ENCODE results near the gene CYP17A1. TPM values are rescaled to one million over a fixed set of nuclear protein-coding genes. Genes with fewer than 3 reads are reported as not detected.

The CYP17A1 gene
- polyA plus RNA-seq, 1 of the 3 experiments (the other 2 are of a cell fraction) = not detected

DNA sequence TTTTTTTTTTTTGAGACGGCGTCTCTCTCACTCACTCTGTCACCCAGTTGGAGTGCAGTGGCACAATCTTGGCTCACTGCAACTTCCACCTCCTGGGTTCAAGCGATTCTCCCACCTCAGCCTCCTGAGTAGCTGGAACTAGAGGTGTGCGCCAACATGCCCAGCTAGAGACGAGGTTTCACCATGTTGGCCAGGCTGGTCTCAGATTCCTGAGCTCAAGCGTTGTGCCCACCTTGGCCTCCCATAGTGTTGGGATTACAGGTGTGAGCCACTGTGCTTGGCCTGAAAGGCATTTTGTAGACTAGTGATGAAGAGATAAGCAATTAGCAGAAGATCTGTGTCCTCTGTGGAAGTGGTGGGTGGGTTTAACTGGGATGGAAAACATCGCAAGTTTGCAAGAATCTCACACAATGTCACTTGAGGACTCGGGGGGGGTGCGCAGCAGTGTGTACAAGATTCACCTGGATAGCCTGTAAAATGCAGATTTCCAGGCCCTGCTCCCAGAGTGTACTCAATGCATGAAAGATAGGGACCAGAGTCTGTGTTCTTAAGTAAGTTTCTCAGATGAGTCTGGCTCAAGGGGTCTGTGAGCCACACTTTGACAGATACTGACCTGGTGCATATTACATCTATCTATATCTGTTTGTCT is 10.9 kb downstream of the CYP17A1 start:
- Histone ChIP-seq H3K9me3 (no peaks in the 10 kb centered on the region), H3K4me3 (ENCODE audit: low read depth in 2 of 2, low read length in 1 of 2) (no peak overlapping the region), H3K27me3 (ENCODE audit: insufficient read depth) (no peaks in the 10 kb centered on the region), H3F3A (replicated peaks; ENCODE audit: insufficient read depth) (no peaks in the 10 kb centered on the region), H4K20me1 (ENCODE audit: insufficient read depth) (no peaks in the 10 kb centered on the region), H3K79me2 (ENCODE audit: insufficient read depth) (no peaks in the 10 kb centered on the region), H2AFZ (ENCODE audit: low read depth) (no peak overlapping the region), H3K9ac (no peak overlapping the region), H3K36me3 (replicated peaks in 1 of 2; ENCODE audit: control insufficient read depth in 1 of 2, insufficient read depth in 2 of 2, low read length in 1 of 2) (no peaks in the 10 kb centered on the region), H3K4me2 (no peak overlapping the region), H3K27ac (ENCODE audit: low read depth in 2 of 2, low read length in 1 of 2) (no peak overlapping the region), H3K9me2 (no peaks in the 10 kb centered on the region), H3K4me1 (ENCODE audit: control insufficient read depth in 1 of 2, insufficient read depth in 2 of 2, low read depth in 1 of 2, low read length in 1 of 2) (no peaks in the 10 kb centered on the region)
- WGBS (ENCODE audit: low lambda C conversion rate) = 76% methylated on average over 9 of the region's 9 CpGs
- DNase-seq = no peak
- ChIA-PET CTCF (interaction anchor here (1.0 to 1.7 kb wide), 2 partner anchors 9 to 92 kb away, joined by 4 read pairs; partner anchors contain the start of gene CNNM2), POLR2A (no interaction called here)
- TF ChIP-seq GATA2 (CRISPR knock-in tag; IDR thresholded peaks at IDR 0.05) = no peak

DNA sequence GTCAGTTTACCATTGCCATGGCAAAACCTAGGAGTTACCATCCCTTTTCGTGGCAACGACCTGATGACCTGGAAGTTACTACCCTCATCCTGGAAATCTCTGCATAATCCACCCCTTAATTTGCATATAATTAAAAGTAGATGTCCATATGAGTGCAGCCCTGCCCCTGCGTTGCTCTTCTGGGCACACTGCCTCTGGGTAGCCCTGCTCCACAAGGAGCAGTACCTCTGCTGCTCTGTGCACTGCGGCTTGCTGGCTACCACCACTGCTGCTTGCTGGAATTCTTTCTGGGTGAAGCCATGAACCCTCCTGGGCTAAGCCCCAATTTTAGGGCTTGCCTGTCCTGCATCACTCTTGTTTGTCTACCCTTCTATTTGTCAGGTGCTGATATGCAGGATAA is 12.5 kb downstream of the CYP17A1 start:
- H3K4me2 ChIP-seq = no peak overlapping the region
- H3K4me1 ChIP-seq (ENCODE audit: control insufficient read depth in 1 of 2, insufficient read depth in 2 of 2, low read depth in 1 of 2, low read length in 1 of 2) = no peaks in the 10 kb centered on the region
- no peaks in the 10 kb centered on the region for H4K20me1 ChIP-seq (ENCODE audit: insufficient read depth)
- H3K4me3 ChIP-seq (ENCODE audit: low read depth in 2 of 2, low read length in 1 of 2) = no peak overlapping the region
- H3K9ac ChIP-seq = no peak overlapping the region
- no peaks in the 10 kb centered on the region for H3K79me2 ChIP-seq (ENCODE audit: insufficient read depth)
- H3K27me3 ChIP-seq (ENCODE audit: insufficient read depth) = no peaks in the 10 kb centered on the region
- ChIA-PET POLR2A (no interaction called here), CTCF (interaction anchor here (1.0 kb wide), 1 partner anchor 77 kb away, joined by 4 read pairs; no protein-coding TSS in a partner anchor)
- H3K9me2 ChIP-seq = no peaks in the 10 kb centered on the region
- no peak for DNase-seq
- H3K36me3 ChIP-seq (replicated peaks in 1 of 2; ENCODE audit: control insufficient read depth in 1 of 2, insufficient read depth in 2 of 2, low read length in 1 of 2) = no peaks in the 10 kb centered on the region
- TF ChIP-seq, protein P1, sequence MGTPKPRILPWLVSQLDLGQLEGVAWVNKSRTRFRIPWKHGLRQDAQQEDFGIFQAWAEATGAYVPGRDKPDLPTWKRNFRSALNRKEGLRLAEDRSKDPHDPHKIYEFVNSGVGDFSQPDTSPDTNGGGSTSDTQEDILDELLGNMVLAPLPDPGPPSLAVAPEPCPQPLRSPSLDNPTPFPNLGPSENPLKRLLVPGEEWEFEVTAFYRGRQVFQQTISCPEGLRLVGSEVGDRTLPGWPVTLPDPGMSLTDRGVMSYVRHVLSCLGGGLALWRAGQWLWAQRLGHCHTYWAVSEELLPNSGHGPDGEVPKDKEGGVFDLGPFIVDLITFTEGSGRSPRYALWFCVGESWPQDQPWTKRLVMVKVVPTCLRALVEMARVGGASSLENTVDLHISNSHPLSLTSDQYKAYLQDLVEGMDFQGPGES (IDR thresholded peaks at IDR 0.05; ENCODE audit: low read depth, low read length) = no peak
- no peak for TF ChIP-seq CHD2 (IDR thresholded peaks at IDR 0.05; ENCODE audit: low read length, partially characterized antibody)
- no peak for TF ChIP-seq MXI1 (IDR thresholded peaks at IDR 0.05; ENCODE audit: low read depth, low read length)
- TF ChIP-seq POLR2AphosphoS5 (IDR thresholded peaks at IDR 0.05; ENCODE audit: low read depth, low read length) = no peak
- no peak for TF ChIP-seq RFX5 (IDR thresholded peaks at IDR 0.05; ENCODE audit: low read length)
- no peak for TF ChIP-seq GATA2 (CRISPR knock-in tag; IDR thresholded peaks at IDR 0.05)
- no peak for TF ChIP-seq RAD21 (IDR thresholded peaks at IDR 0.05; ENCODE audit: low read length)
- 77% methylated on average over 4 of the region's 4 CpGs for WGBS (ENCODE audit: low lambda C conversion rate)
- H3F3A ChIP-seq (replicated peaks; ENCODE audit: insufficient read depth) = no peaks in the 10 kb centered on the region
- no peak overlapping the region for H2AFZ ChIP-seq (ENCODE audit: low read depth)
- no peak overlapping the region for H3K27ac ChIP-seq (ENCODE audit: low read depth in 2 of 2, low read length in 1 of 2)
- H3K9me3 ChIP-seq = no peaks in the 10 kb centered on the region

DNA sequence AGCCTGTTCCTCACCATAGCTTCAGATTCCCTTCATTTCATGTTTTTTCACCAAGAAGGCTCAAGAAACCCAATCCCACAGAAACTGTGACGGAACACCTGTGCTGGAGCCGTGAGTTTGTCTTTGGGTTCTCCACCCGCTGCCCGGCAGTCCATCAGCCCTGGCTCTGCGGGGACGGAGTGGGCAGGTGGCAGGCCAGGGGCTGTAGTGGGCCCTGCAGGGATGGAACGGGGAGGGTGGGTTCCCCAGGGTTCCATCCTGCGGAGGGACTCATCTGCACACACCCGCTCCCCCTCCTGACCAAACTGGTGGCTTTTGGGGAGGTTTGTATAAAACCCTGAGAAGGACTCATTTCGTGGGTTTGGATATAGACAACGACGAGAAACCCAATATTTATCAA is 15.0 kb downstream of the CYP17A1 start:
- POLR2A ChIA-PET = no interaction called here
- no peak overlapping the region for H3K9ac ChIP-seq
- no peaks in the 10 kb centered on the region for H3F3A ChIP-seq (replicated peaks; ENCODE audit: insufficient read depth)
- H3K36me3 ChIP-seq (replicated peaks in 1 of 2; ENCODE audit: control insufficient read depth in 1 of 2, insufficient read depth in 2 of 2, low read length in 1 of 2) = no peaks in the 10 kb centered on the region
- no peak overlapping the region for H3K4me3 ChIP-seq (ENCODE audit: low read depth in 2 of 2, low read length in 1 of 2)
- H3K27ac ChIP-seq (ENCODE audit: low read depth in 2 of 2, low read length in 1 of 2) = no peak overlapping the region
- no peaks in the 10 kb centered on the region for H3K9me3 ChIP-seq
- H3K79me2 ChIP-seq (ENCODE audit: insufficient read depth) = no peaks in the 10 kb centered on the region
- DNase-seq = no peak
- H3K9me2 ChIP-seq = no peaks in the 10 kb centered on the region
- 87% methylated on average over 12 of the region's 12 CpGs for WGBS (ENCODE audit: low lambda C conversion rate)
- no peaks in the 10 kb centered on the region for H3K4me1 ChIP-seq (ENCODE audit: control insufficient read depth in 1 of 2, insufficient read depth in 2 of 2, low read depth in 1 of 2, low read length in 1 of 2)
- CTCF ChIA-PET = interaction anchor here (2.0 kb wide), 1 partner anchor 13 kb away, joined by 12 read pairs; no protein-coding TSS in a partner anchor
- no peaks in the 10 kb centered on the region for H4K20me1 ChIP-seq (ENCODE audit: insufficient read depth)
- no peaks in the 10 kb centered on the region for H3K27me3 ChIP-seq (ENCODE audit: insufficient read depth)
- no peak overlapping the region for H3K4me2 ChIP-seq
- H2AFZ ChIP-seq (ENCODE audit: low read depth) = no peak overlapping the region
- TF ChIP-seq GATA2 (CRISPR knock-in tag; IDR thresholded peaks at IDR 0.05) (no peak), TEAD4 (IDR thresholded peaks at IDR 0.05; ENCODE audit: borderline replicate concordance, insufficient read depth) (no peak), FOSL2 (IDR thresholded peaks at IDR 0.05; ENCODE audit: borderline replicate concordance, low read depth) (no peak), JUND (IDR thresholded peaks at IDR 0.05) (no peak), MEF2A (IDR thresholded peaks at IDR 0.05; ENCODE audit: borderline replicate concordance, low read depth) (no peak), RAD21 (IDR thresholded peaks at IDR 0.05; ENCODE audit: low read length) (no peak), ELF1 (IDR thresholded peaks at IDR 0.05) (no peak), EZH2phosphoT487 (IDR thresholded peaks at IDR 0.05; ENCODE audit: borderline replicate concordance, low read depth) (no peak), POLR2AphosphoS5 (IDR thresholded peaks at IDR 0.05; ENCODE audit: low read depth, low read length) (no peak)
- TF ChIP-seq, protein P2, sequence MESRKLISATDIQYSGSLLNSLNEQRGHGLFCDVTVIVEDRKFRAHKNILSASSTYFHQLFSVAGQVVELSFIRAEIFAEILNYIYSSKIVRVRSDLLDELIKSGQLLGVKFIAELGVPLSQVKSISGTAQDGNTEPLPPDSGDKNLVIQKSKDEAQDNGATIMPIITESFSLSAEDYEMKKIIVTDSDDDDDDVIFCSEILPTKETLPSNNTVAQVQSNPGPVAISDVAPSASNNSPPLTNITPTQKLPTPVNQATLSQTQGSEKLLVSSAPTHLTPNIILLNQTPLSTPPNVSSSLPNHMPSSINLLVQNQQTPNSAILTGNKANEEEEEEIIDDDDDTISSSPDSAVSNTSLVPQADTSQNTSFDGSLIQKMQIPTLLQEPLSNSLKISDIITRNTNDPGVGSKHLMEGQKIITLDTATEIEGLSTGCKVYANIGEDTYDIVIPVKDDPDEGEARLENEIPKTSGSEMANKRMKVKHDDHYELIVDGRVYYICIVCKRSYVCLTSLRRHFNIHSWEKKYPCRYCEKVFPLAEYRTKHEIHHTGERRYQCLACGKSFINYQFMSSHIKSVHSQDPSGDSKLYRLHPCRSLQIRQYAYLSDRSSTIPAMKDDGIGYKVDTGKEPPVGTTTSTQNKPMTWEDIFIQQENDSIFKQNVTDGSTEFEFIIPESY (IDR thresholded peaks at IDR 0.05; ENCODE audit: borderline replicate concordance, low read depth) = no peak
- TF ChIP-seq, protein P3, sequence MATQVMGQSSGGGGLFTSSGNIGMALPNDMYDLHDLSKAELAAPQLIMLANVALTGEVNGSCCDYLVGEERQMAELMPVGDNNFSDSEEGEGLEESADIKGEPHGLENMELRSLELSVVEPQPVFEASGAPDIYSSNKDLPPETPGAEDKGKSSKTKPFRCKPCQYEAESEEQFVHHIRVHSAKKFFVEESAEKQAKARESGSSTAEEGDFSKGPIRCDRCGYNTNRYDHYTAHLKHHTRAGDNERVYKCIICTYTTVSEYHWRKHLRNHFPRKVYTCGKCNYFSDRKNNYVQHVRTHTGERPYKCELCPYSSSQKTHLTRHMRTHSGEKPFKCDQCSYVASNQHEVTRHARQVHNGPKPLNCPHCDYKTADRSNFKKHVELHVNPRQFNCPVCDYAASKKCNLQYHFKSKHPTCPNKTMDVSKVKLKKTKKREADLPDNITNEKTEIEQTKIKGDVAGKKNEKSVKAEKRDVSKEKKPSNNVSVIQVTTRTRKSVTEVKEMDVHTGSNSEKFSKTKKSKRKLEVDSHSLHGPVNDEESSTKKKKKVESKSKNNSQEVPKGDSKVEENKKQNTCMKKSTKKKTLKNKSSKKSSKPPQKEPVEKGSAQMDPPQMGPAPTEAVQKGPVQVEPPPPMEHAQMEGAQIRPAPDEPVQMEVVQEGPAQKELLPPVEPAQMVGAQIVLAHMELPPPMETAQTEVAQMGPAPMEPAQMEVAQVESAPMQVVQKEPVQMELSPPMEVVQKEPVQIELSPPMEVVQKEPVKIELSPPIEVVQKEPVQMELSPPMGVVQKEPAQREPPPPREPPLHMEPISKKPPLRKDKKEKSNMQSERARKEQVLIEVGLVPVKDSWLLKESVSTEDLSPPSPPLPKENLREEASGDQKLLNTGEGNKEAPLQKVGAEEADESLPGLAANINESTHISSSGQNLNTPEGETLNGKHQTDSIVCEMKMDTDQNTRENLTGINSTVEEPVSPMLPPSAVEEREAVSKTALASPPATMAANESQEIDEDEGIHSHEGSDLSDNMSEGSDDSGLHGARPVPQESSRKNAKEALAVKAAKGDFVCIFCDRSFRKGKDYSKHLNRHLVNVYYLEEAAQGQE (IDR thresholded peaks at IDR 0.05; ENCODE audit: low read depth, low read length) = no peak

All from SK-N-SH (cell line).